ENCODE results near the gene ADGRG6.

GRCh38 chr6:142291512-142291911 is 10.3 kb upstream of the ADGRG6 start:
- TF ChIP-seq, protein P1, sequence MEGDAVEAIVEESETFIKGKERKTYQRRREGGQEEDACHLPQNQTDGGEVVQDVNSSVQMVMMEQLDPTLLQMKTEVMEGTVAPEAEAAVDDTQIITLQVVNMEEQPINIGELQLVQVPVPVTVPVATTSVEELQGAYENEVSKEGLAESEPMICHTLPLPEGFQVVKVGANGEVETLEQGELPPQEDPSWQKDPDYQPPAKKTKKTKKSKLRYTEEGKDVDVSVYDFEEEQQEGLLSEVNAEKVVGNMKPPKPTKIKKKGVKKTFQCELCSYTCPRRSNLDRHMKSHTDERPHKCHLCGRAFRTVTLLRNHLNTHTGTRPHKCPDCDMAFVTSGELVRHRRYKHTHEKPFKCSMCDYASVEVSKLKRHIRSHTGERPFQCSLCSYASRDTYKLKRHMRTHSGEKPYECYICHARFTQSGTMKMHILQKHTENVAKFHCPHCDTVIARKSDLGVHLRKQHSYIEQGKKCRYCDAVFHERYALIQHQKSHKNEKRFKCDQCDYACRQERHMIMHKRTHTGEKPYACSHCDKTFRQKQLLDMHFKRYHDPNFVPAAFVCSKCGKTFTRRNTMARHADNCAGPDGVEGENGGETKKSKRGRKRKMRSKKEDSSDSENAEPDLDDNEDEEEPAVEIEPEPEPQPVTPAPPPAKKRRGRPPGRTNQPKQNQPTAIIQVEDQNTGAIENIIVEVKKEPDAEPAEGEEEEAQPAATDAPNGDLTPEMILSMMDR (conservative IDR thresholded peaks at IDR 0.05) = no peak
- TF ChIP-seq EZH2 (IDR thresholded peaks at IDR 0.05; ENCODE audit: low read depth) = no peak
